KMS-11 (cell line): ENCODE results near the gene TMEM184B.

Experiments used
- H2AFZ ChIP-seq: fragments of 200-600 bp; sonication (generic); 2 replicates; pipeline ENCODE4 v1.6.1; 2016; ENCODE audit warnings: antibody characterized with exemption, mixed run types, low read depth
- H3K27ac ChIP-seq: fragments of 200-600 bp; sonication (generic); 2 replicates; pipeline ENCODE4 v1.6.1; 2016; ENCODE audit warnings: mild to moderate bottlenecking, mixed run types
- H3K27me3 ChIP-seq: fragments of 200-600 bp; sonication (generic); 2 replicates; pipeline ENCODE4 v1.6.1; 2017; ENCODE audit warnings: mild to moderate bottlenecking, low read depth, mixed run types, moderate library complexity; ENCODE audit not compliant: insufficient read depth
- H3K36me3 ChIP-seq: fragments of 200-600 bp; sonication (generic); 2 replicates; pipeline ENCODE4 v1.6.1; 2017; ENCODE audit warnings: mild to moderate bottlenecking, mixed run types; ENCODE audit not compliant: insufficient read depth
- H3K4me1 ChIP-seq: fragments of 200-600 bp; sonication (generic); 2 replicates; pipeline ENCODE4 v1.6.1; 2016; ENCODE audit warnings: mild to moderate bottlenecking, low read depth, mixed run types; ENCODE audit not compliant: poor library complexity, severe bottlenecking
- H3K4me2 ChIP-seq: fragments of 200-600 bp; sonication (generic); 2 replicates; pipeline ENCODE4 v1.7.0; 2016; ENCODE audit warnings: mild to moderate bottlenecking, mixed run types
- H3K4me3 ChIP-seq: fragments of 200-600 bp; sonication (generic); IDR thresholded peaks from 2 replicates; pipeline ENCODE4 v1.6.1; 2017; ENCODE audit warnings: low read depth, low read length, mixed read lengths; ENCODE audit not compliant: insufficient read depth
- H3K79me2 ChIP-seq: fragments of 200-600 bp; sonication (generic); 2 replicates; pipeline ENCODE4 v1.6.1; 2016; ENCODE audit warnings: low read depth, mixed run types; ENCODE audit not compliant: insufficient read depth
- H3K9ac ChIP-seq: fragments of 200-600 bp; sonication (generic); 2 replicates; pipeline ENCODE4 v1.6.1; 2016; ENCODE audit warnings: mild to moderate bottlenecking, mixed run types
- H4K20me1 ChIP-seq: fragments of 200-600 bp; sonication (generic); 2 replicates; pipeline ENCODE4 v1.6.1; 2016; ENCODE audit warnings: mild to moderate bottlenecking, mixed run types; ENCODE audit not compliant: insufficient read depth
- CTCF ChIP-seq: fragments of 200-600 bp; sonication (generic); conservative IDR thresholded peaks from 2 replicates; pipeline ENCODE4 v1.6.1; 2017; ENCODE audit warnings: low read depth, mild to moderate bottlenecking, antibody characterized with exemption, low read length, moderate library complexity, mixed read lengths

The TMEM184B gene

GRCh38 chr22:38314933-38315822 is 42.4 kb upstream of the TMEM184B start:
- H4K20me1 ChIP-seq: no peaks in the 10 kb centered on the region; the same call in 1 of the 2 replicates
- peak overlapping the region; percentile 67 for H3K4me2 ChIP-seq
- no peak overlapping the region for H2AFZ ChIP-seq
- no peak overlapping the region for H3K4me3 ChIP-seq
- H3K27me3 ChIP-seq: no peaks in the 10 kb centered on the region
- H3K27ac ChIP-seq: no peak overlapping the region; the same call in 1 of the 2 replicates
- TF ChIP-seq CTCF: no peak
- H3K36me3 ChIP-seq: no peaks in the 10 kb centered on the region; the same call in 1 of the 2 replicates
- H3K4me1 ChIP-seq: peaks cover 20% of the 10 kb centered on the region
- peaks cover 67% of the 10 kb centered on the region for H3K79me2 ChIP-seq
- H3K9ac ChIP-seq: peak overlapping the region; percentile 97; the same call in 1 of the 2 replicates

GRCh38 chr22:38314051-38314932 is 41.5 kb upstream of the TMEM184B start:
- H3K36me3 ChIP-seq: no peaks in the 10 kb centered on the region; the same call in 1 of the 2 replicates
- H3K4me2 ChIP-seq: no peak overlapping the region; the same call in 1 of the 2 replicates
- H4K20me1 ChIP-seq: peaks cover 5% of the 10 kb centered on the region; the same call in 1 of the 2 replicates
- H3K4me1 ChIP-seq: peaks cover 20% of the 10 kb centered on the region
- H3K27ac ChIP-seq: no peak overlapping the region
- H2AFZ ChIP-seq: no peak overlapping the region
- H3K79me2 ChIP-seq: peaks cover 73% of the 10 kb centered on the region
- no peaks in the 10 kb centered on the region for H3K27me3 ChIP-seq
- no peak overlapping the region for H3K9ac ChIP-seq
- H3K4me3 ChIP-seq: no peak overlapping the region
- no peak for TF ChIP-seq CTCF

GRCh38 chr22:38313384-38313955 is 40.7 kb upstream of the TMEM184B start:
- no peak for TF ChIP-seq CTCF
- H4K20me1 ChIP-seq: peaks cover 5% of the 10 kb centered on the region; the same call in 1 of the 2 replicates
- H3K4me1 ChIP-seq: peaks cover 20% of the 10 kb centered on the region
- H3K79me2 ChIP-seq: peaks cover 81% of the 10 kb centered on the region
- no peaks in the 10 kb centered on the region for H3K27me3 ChIP-seq
- no peak overlapping the region for H3K27ac ChIP-seq
- H3K4me2 ChIP-seq: no peak overlapping the region
- H3K4me3 ChIP-seq: no peak overlapping the region
- H2AFZ ChIP-seq: no peak overlapping the region
- H3K9ac ChIP-seq: no peak overlapping the region
- no peaks in the 10 kb centered on the region; the same call in 1 of the 2 replicates for H3K36me3 ChIP-seq

- Histone ChIP-seq H3K27me3 (no peaks in the 10 kb centered on the region), H3K4me1 (peaks cover 20% of the 10 kb centered on the region), H3K4me3 (no peak overlapping the region), H3K9ac (no peak overlapping the region), H3K79me2 (peaks cover 92% of the 10 kb centered on the region), H3K36me3 (no peaks in the 10 kb centered on the region; the same call in 1 of the 2 replicates), H2AFZ (no peak overlapping the region), H4K20me1 (peaks cover 5% of the 10 kb centered on the region; the same call in 1 of the 2 replicates), H3K27ac (no peak overlapping the region), H3K4me2 (no peak overlapping the region)
- TF ChIP-seq CTCF: no peak
These were observed 39.5 kb upstream of the TMEM184B start for GRCh38 chr22:38312261-38312800.
